HG03095 (cell line): ENCODE results near the gene SERP2.

Experiments used
- ATAC-seq: cut with Tn5 transposase; IDR thresholded peaks from one replicate; pipeline ENCODE4 v1.9.1; 2021; ENCODE audit warnings: moderate library complexity; ENCODE audit not compliant: unreplicated experiment

SERP2 gene

GRCh38 chr13:44386913-44387556, 13.4 kb downstream of the SERP2 start:
- no peak for ATAC-seq

GRCh38 chr13:44388427-44389059, 14.9 kb downstream of the SERP2 start:
- ATAC-seq = no peak

GRCh38 chr13:44389060-44389666, 15.5 kb downstream of the SERP2 start:
- ATAC-seq = no peak

GRCh38 chr13:44389876-44390275, 16.3 kb downstream of the SERP2 start:
- ATAC-seq = no peak

- no peak for ATAC-seq
Measured at GRCh38 chr13:44393391-44393790, 19.8 kb downstream of the SERP2 start.

GRCh38 chr13:44394658-44395057, 21.0 kb downstream of the SERP2 start:
- no peak for ATAC-seq

GRCh38 chr13:44395976-44396694, 22.5 kb downstream of the SERP2 start:
- ATAC-seq = no peak

GRCh38 chr13:44396701-44397580, 23.3 kb downstream of the SERP2 start:
- ATAC-seq = no peak

- ATAC-seq = no peak
Measured at GRCh38 chr13:44397766-44398223, 24.2 kb downstream of the SERP2 start.

GRCh38 chr13:44398606-44399005, 25.0 kb downstream of the SERP2 start:
- ATAC-seq = no peak

GRCh38 chr13:44399074-44399473, 25.4 kb downstream of the SERP2 start:
- no peak for ATAC-seq

GRCh38 chr13:44400736-44401135, 27.1 kb downstream of the SERP2 start:
- ATAC-seq = no peak

- no peak for ATAC-seq
Measured at GRCh38 chr13:44401577-44401976, 28.0 kb downstream of the SERP2 start.

GRCh38 chr13:44402899-44403445, 29.3 kb downstream of the SERP2 start:
- ATAC-seq = no peak

GRCh38 chr13:44403461-44404056, 29.9 kb downstream of the SERP2 start:
- ATAC-seq = no peak

GRCh38 chr13:44404261-44405132, 30.9 kb downstream of the SERP2 start:
- ATAC-seq = no peak

- no peak for ATAC-seq
Measured at GRCh38 chr13:44406617-44407016, 33.0 kb downstream of the SERP2 start.

GRCh38 chr13:44407379-44407778, 33.8 kb downstream of the SERP2 start:
- no peak for ATAC-seq

- ATAC-seq = no peak
Measured at GRCh38 chr13:44407891-44408290, 34.3 kb downstream of the SERP2 start.
